ENCODE data around the gene HBE1. TPM values are rescaled to one million over a fixed set of nuclear protein-coding genes. Genes with fewer than 3 reads are reported as not detected.

Gene HBE1
- total RNA-seq, 1 donor from 2014 or later = not detected

DNA sequence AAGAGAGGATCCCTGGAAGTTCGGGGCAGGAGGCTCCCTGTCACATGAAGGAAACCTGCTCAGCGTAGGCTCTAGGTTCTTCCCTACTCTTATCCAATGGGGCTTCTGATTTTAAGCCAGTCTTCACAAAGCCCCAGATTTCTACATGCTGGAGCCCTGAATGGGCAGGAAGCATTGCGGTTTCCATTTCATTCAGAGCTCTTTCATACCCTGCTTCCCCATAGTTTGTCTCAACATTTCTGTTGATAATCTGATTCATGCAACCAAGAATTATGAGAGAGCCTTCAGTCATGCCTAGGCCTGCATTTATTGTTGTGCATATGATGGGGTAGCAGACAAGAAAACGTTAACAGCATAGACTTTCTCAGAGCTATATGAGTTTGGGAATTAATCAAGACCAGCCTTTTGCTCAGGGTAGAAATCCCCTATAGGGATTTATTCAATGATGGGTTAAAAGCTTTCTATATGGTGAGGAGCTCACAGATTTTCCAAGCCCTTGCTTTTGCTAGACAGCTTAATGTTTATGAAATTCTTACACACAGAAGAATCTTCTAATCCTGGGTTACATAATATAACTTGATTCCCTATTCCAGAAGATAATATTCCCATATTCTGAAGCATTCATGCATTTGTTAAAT, 16.1 kb upstream of the HBE1 start:
- H3K4me1 ChIP-seq = no peaks in the 10 kb centered on the region
- no peak overlapping the region for H3K9ac ChIP-seq
- no peaks in the 10 kb centered on the region for H3K27me3 ChIP-seq
- Mint-ChIP-seq H3K9me3 (no peaks in the 10 kb centered on the region), H3K4me3 (no peak overlapping the region), H3K27me3 (ENCODE audit: insufficient read depth, low read depth) (peaks cover 2% of the 10 kb centered on the region), H3K27ac (no peak overlapping the region), H3K36me3 (no peaks in the 10 kb centered on the region), H3K4me1 (peaks cover under 1% of the 10 kb centered on the region)
- DNase-seq (ENCODE audit: low spot score) = no peak
- H3K4me3 ChIP-seq = no peak overlapping the region
- no peaks in the 10 kb centered on the region for H4K20me1 ChIP-seq (ENCODE audit: low read depth)
- no peaks in the 10 kb centered on the region for H3K36me3 ChIP-seq
- TF ChIP-seq EZH2 (IDR thresholded peaks at IDR 0.05) (no peak), EZH2phosphoT487 (IDR thresholded peaks at IDR 0.05) (no peak)
- TF ChIP-seq, protein P1, sequence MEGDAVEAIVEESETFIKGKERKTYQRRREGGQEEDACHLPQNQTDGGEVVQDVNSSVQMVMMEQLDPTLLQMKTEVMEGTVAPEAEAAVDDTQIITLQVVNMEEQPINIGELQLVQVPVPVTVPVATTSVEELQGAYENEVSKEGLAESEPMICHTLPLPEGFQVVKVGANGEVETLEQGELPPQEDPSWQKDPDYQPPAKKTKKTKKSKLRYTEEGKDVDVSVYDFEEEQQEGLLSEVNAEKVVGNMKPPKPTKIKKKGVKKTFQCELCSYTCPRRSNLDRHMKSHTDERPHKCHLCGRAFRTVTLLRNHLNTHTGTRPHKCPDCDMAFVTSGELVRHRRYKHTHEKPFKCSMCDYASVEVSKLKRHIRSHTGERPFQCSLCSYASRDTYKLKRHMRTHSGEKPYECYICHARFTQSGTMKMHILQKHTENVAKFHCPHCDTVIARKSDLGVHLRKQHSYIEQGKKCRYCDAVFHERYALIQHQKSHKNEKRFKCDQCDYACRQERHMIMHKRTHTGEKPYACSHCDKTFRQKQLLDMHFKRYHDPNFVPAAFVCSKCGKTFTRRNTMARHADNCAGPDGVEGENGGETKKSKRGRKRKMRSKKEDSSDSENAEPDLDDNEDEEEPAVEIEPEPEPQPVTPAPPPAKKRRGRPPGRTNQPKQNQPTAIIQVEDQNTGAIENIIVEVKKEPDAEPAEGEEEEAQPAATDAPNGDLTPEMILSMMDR (IDR thresholded peaks at IDR 0.05) = no peak
- H3K27ac ChIP-seq = no peak overlapping the region
- no peaks in the 10 kb centered on the region for H3K9me3 ChIP-seq (ENCODE audit: low read depth)
- no peaks in the 10 kb centered on the region for H3F3A ChIP-seq (ENCODE audit: low read depth)
- H2AFZ ChIP-seq (replicated peaks) = no peak overlapping the region
- H3K79me2 ChIP-seq (ENCODE audit: low read depth) = no peaks in the 10 kb centered on the region
- H3K4me2 ChIP-seq = no peak overlapping the region

DNA sequence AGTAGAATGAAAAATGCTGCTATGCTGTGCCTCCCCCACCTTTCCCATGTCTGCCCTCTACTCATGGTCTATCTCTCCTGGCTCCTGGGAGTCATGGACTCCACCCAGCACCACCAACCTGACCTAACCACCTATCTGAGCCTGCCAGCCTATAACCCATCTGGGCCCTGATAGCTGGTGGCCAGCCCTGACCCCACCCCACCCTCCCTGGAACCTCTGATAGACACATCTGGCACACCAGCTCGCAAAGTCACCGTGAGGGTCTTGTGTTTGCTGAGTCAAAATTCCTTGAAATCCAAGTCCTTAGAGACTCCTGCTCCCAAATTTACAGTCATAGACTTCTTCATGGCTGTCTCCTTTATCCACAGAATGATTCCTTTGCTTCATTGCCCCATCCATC, 14.9 kb upstream of the HBE1 start:
- no peaks in the 10 kb centered on the region for H3K36me3 ChIP-seq
- no peaks in the 10 kb centered on the region for H3K4me1 ChIP-seq
- no peaks in the 10 kb centered on the region for H3K36me3 Mint-ChIP-seq
- H2AFZ ChIP-seq (replicated peaks) = no peak overlapping the region
- H3K27me3 ChIP-seq = no peaks in the 10 kb centered on the region
- H3K4me3 Mint-ChIP-seq = no peak overlapping the region
- no peak overlapping the region for H3K27ac Mint-ChIP-seq
- peaks cover 5% of the 10 kb centered on the region for H3K4me1 Mint-ChIP-seq
- H3K27me3 Mint-ChIP-seq (ENCODE audit: insufficient read depth, low read depth) = peaks cover 2% of the 10 kb centered on the region
- DNase-seq (ENCODE audit: low spot score) = no peak
- H4K20me1 ChIP-seq (ENCODE audit: low read depth) = no peaks in the 10 kb centered on the region
- no peak overlapping the region for H3K4me2 ChIP-seq
- no peak overlapping the region for H3K9ac ChIP-seq
- no peak overlapping the region for H3K27ac ChIP-seq
- no peaks in the 10 kb centered on the region for H3K79me2 ChIP-seq (ENCODE audit: low read depth)
- no peaks in the 10 kb centered on the region for H3K9me3 ChIP-seq (ENCODE audit: low read depth)
- H3K4me3 ChIP-seq = no peak overlapping the region
- H3K9me3 Mint-ChIP-seq = no peaks in the 10 kb centered on the region
- H3F3A ChIP-seq (ENCODE audit: low read depth) = no peaks in the 10 kb centered on the region
- TF ChIP-seq EZH2phosphoT487 (IDR thresholded peaks at IDR 0.05) (no peak), EZH2 (IDR thresholded peaks at IDR 0.05) (no peak)
- TF ChIP-seq, protein P1 (IDR thresholded peaks at IDR 0.05) = no peak

DNA sequence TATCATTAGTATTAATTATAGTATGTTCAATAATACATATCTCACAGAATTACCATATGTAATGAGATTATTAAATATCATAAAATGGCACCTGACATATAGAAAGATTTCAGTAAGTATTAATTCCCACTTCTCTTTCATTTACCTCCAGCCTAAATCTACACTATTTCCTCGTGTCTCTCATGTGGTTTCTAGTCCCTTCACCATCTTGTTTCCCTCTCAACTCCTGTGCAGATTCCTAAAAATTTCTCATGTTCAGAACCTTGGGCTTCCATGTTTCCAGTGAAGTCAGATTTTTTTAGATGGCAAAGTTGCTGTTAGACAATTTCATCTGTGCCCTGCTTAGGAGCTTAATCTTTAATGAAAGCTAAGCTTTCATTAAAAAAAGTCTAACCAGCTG, 14.1 kb upstream of the HBE1 start:
- Histone ChIP-seq H3K9me3 (ENCODE audit: low read depth) (no peaks in the 10 kb centered on the region), H3K27ac (no peak overlapping the region), H2AFZ (replicated peaks) (no peak overlapping the region), H3K4me1 (no peaks in the 10 kb centered on the region), H3F3A (ENCODE audit: low read depth) (no peaks in the 10 kb centered on the region), H4K20me1 (ENCODE audit: low read depth) (no peaks in the 10 kb centered on the region), H3K9ac (no peak overlapping the region), H3K79me2 (ENCODE audit: low read depth) (no peaks in the 10 kb centered on the region), H3K27me3 (no peaks in the 10 kb centered on the region), H3K4me3 (no peak overlapping the region), H3K36me3 (no peaks in the 10 kb centered on the region), H3K4me2 (no peak overlapping the region)
- Mint-ChIP-seq H3K27me3 (ENCODE audit: insufficient read depth, low read depth) (peaks cover 2% of the 10 kb centered on the region), H3K9me3 (no peaks in the 10 kb centered on the region), H3K4me1 (peaks cover 5% of the 10 kb centered on the region), H3K27ac (no peak overlapping the region), H3K4me3 (no peak overlapping the region), H3K36me3 (no peaks in the 10 kb centered on the region)
- no peak for DNase-seq (ENCODE audit: low spot score)
- no peak for TF ChIP-seq EZH2phosphoT487 (IDR thresholded peaks at IDR 0.05)
- TF ChIP-seq EZH2 (IDR thresholded peaks at IDR 0.05) = no peak

DNA sequence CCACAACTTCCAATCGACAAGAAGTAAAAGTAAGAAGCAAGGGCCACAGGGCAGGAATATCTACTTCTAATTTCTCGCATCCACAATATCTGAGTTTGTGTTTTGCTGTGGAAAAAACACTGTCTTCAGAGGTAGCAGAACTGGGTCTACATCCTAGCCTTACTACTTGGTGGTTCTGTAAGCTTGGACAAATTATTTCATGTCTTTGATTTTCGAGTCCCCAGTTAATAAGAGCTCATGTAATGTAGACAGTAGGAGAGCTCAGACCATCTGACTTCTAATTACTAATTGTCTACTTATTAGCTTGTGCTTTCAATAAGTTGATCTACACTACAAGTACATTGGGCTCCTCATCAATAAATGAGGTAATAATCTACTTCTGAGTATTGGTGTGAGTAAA, 13.3 kb upstream of the HBE1 start:
- H3K4me2 ChIP-seq = no peak overlapping the region
- H3K4me3 Mint-ChIP-seq = no peak overlapping the region
- H3K36me3 Mint-ChIP-seq = no peaks in the 10 kb centered on the region
- no peak overlapping the region for H3K9ac ChIP-seq
- no peaks in the 10 kb centered on the region for H3K9me3 Mint-ChIP-seq
- H3K4me1 Mint-ChIP-seq = peaks cover 5% of the 10 kb centered on the region
- no peaks in the 10 kb centered on the region for H3F3A ChIP-seq (ENCODE audit: low read depth)
- DNase-seq (ENCODE audit: low spot score) = no peak
- no peak overlapping the region for H3K27ac Mint-ChIP-seq
- no peaks in the 10 kb centered on the region for H3K79me2 ChIP-seq (ENCODE audit: low read depth)
- H2AFZ ChIP-seq (replicated peaks) = no peak overlapping the region
- H3K4me1 ChIP-seq = no peaks in the 10 kb centered on the region
- no peaks in the 10 kb centered on the region for H3K27me3 ChIP-seq
- H3K4me3 ChIP-seq = no peak overlapping the region
- H4K20me1 ChIP-seq (ENCODE audit: low read depth) = no peaks in the 10 kb centered on the region
- H3K9me3 ChIP-seq (ENCODE audit: low read depth) = no peaks in the 10 kb centered on the region
- no peaks in the 10 kb centered on the region for H3K27me3 Mint-ChIP-seq (ENCODE audit: insufficient read depth, low read depth)
- no peak for TF ChIP-seq EZH2phosphoT487 (IDR thresholded peaks at IDR 0.05)
- H3K36me3 ChIP-seq = no peaks in the 10 kb centered on the region
- H3K27ac ChIP-seq = no peak overlapping the region
